ENCODE measurements around the gene USO1. TPM values are rescaled to one million over a fixed set of nuclear protein-coding genes. Genes with fewer than 3 reads are reported as not detected.

The USO1 gene
- total and polyA plus RNA-seq, 2 experiments from 2014 or later, result 113 to 277 TPM

- ATAC-seq, result no peak
- Histone ChIP-seq H3K4me1 (ENCODE audit: insufficient read depth) (no peaks in the 10 kb centered on the region), H2AFZ (no peak overlapping the region), H3K27ac (ENCODE audit: low read depth) (no peak overlapping the region), H3K4me3 (no peak overlapping the region), H3K36me3 (ENCODE audit: insufficient read depth) (no peaks in the 10 kb centered on the region; the same call in 1 of the 2 replicates), H3K9me2 (ENCODE audit: insufficient read depth) (no peaks in the 10 kb centered on the region), H3K79me2 (replicated peaks; ENCODE audit: insufficient read depth) (no peaks in the 10 kb centered on the region), H4K20me1 (replicated peaks; ENCODE audit: insufficient read depth) (no peaks in the 10 kb centered on the region), H3F3A (replicated peaks; ENCODE audit: low read depth) (peaks cover 7% of the 10 kb centered on the region; the same call in 1 of the 2 replicates), H3K4me2 (no peak overlapping the region), H3K27me3 (ENCODE audit: insufficient read depth) (no peaks in the 10 kb centered on the region)
- no peaks in the 10 kb centered on the region for H3K9me3 Mint-ChIP-seq
- peaks cover 3% of the 10 kb centered on the region for H3K27me3 Mint-ChIP-seq (ENCODE audit: insufficient read depth, low read depth, poor library complexity)
- no peaks in the 10 kb centered on the region for H3K4me1 Mint-ChIP-seq
- no peak overlapping the region for H3K27ac Mint-ChIP-seq
- no peaks in the 10 kb centered on the region for H3K36me3 Mint-ChIP-seq (ENCODE audit: low read depth)
- TF ChIP-seq ETS1 (IDR thresholded peaks at IDR 0.05), result no peak
- TF ChIP-seq CREB1 (CRISPR knock-in tag; IDR thresholded peaks at IDR 0.05; ENCODE audit: low read depth), result no peak
- no peak for TF ChIP-seq EZH2 (IDR thresholded peaks at IDR 0.05; ENCODE audit: low read depth, unreplicated experiment)
- no peak for TF ChIP-seq ZNF462 (CRISPR knock-in tag; IDR thresholded peaks at IDR 0.05)
- no peak for TF ChIP-seq ZNF331 (CRISPR knock-in tag; IDR thresholded peaks at IDR 0.05; ENCODE audit: low read depth)
- TF ChIP-seq REST (IDR thresholded peaks at IDR 0.05; ENCODE audit: unreplicated experiment), result no peak
- TF ChIP-seq ZNF114 (CRISPR knock-in tag; IDR thresholded peaks at IDR 0.05), result no peak
- no peak for TF ChIP-seq STAT1 (IDR thresholded peaks at IDR 0.05; ENCODE audit: unreplicated experiment)
- no peak for TF ChIP-seq NANOG (IDR thresholded peaks at IDR 0.05; ENCODE audit: borderline replicate concordance)
- no peak for TF ChIP-seq CTCF (conservative IDR thresholded peaks at IDR 0.05; ENCODE audit: low read depth in 2 of 2)
- no peak overlapping the region for H3K4me3 Mint-ChIP-seq
- no peak for DNase-seq (ENCODE audit: low spot score)
These were observed 95.8 kb downstream of the USO1 start for GRCh38 chr4:75820197-75820596.

All from GM23338 (cell line).